Tibial artery (tissue), 4 donors: Measurements from ENCODE around the gene PEX14.

Experiments used
- DNase-seq, 2 donors: peaks; one replicate each; pipeline ENCODE4 v3.0.0-alpha.2; 2019
- H3K27ac ChIP-seq, 2 donors: fragments of 200-600 bp; sonication (generic) in 1 of 2; 1 replicate in 1 of 2; 2 replicates in 1 of 2; pipeline ENCODE4 v1.5.1; 2018 to 2019; ENCODE audit warnings: mild to moderate bottlenecking in 1 of 2
- H3K27me3 ChIP-seq, 2 donors: fragments of 200-600 bp; sonication (generic) in 1 of 2; one replicate each; pipeline versions ENCODE4 v1.5.1 to v1.6.0; 2016 to 2019
- H3K36me3 ChIP-seq, 3 donors: fragments of 200-600 bp; sonication (generic) in 2 of 3; one replicate each; pipeline ENCODE4 v1.5.1; 2016 to 2019; ENCODE audit warnings: mild to moderate bottlenecking in 2 of 3
- H3K4me1 ChIP-seq, 4 donors: fragments of 200-600 bp; sonication (generic) in 2 of 4; 1 replicate in 3 of 4; 2 replicates in 1 of 4; pipeline ENCODE4 v1.5.1; 2016 to 2019
- H3K4me3 ChIP-seq, 2 donors: fragments of 200-600 bp; sonication (generic) in 1 of 2; 1 replicate in 1 of 2; 2 replicates in 1 of 2; pipeline ENCODE4 v1.5.1; 2018 to 2019; ENCODE audit warnings: mild to moderate bottlenecking in 2 of 2
- H3K9me3 ChIP-seq, 3 donors: fragments of 200-600 bp; sonication (generic) in 1 of 3; one replicate each; pipeline ENCODE4 v1.5.1; 2016 to 2019
- CTCF ChIP-seq, 2 experiments: fragments of 200-600 bp in 1 of 2; fragments of 450-650 bp in 1 of 2; IDR thresholded peaks; one replicate each; pipeline ENCODE4 v1.5.1; 2017 to 2019; ENCODE audit warnings: antibody characterized with exemption in 2 of 2, mild to moderate bottlenecking in 1 of 2, moderate library complexity in 1 of 2
- intact Hi-C: fragments of 100-400 bp; cut with DNase I; formaldehyde crosslinking; loops from one replicate; pipeline ENCODE4 v1.15.0; 2023; ENCODE audit warnings: low total_unique reads

The PEX14 gene

DNA sequence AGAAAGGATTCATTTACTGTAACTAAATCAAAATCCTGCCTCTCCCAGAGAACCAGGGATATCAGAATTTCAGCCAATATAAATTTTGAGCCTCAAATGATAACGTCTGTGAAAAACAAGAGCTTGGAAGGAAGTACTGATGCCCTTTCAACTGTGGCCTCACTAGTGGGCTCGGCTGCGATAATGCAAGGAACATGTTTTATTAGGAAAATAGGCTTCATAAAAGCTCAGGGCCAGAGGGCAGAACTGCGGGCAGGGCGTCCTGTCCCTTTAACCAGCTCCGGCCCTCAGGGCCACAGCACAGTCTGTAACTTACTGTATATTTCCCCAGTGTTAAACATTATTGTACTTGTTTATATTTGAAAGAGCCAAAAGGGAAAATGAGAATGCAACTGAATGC is 122.0 kb downstream of the PEX14 start:
- no peak for TF ChIP-seq CTCF (IDR thresholded peaks at IDR 0.05)
- peaks cover 0 to 13% (median 5%) of the 10 kb centered on the region in 3 donors for H3K36me3 ChIP-seq
- intact Hi-C loops = no loop called here
- H3K4me1 ChIP-seq = peaks cover 0 to 3% (median 0%) of the 10 kb centered on the region in 4 donors
- H3K27ac ChIP-seq = no peak overlapping the region
- H3K9me3 ChIP-seq = no peaks in the 10 kb centered on the region
- no peak overlapping the region for H3K4me3 ChIP-seq
- no peak for DNase-seq
- H3K27me3 ChIP-seq = no peaks in the 10 kb centered on the region

GRCh38 chr1:10597492-10598388 is 123.0 kb downstream of the PEX14 start:
- no peak overlapping the region for H3K27ac ChIP-seq

GRCh38 chr1:10598389-10598702 is 123.6 kb downstream of the PEX14 start:
- H3K36me3 ChIP-seq = peaks cover 0 to 13% (median 5%) of the 10 kb centered on the region in 3 donors
- H3K27me3 ChIP-seq = no peaks in the 10 kb centered on the region
- DNase-seq = no peak
- H3K4me1 ChIP-seq = peaks cover 0 to 3% (median 0%) of the 10 kb centered on the region in 4 donors
- no peak for TF ChIP-seq CTCF (IDR thresholded peaks at IDR 0.05)
- intact Hi-C loops = no loop called here
- no peak overlapping the region for H3K27ac ChIP-seq
- no peaks in the 10 kb centered on the region for H3K9me3 ChIP-seq
- H3K4me3 ChIP-seq = no peak overlapping the region

More at GRCh38 chr1:10597492-10598388, 123.0 kb downstream of the PEX14 start:
- no peak for DNase-seq
- Histone ChIP-seq H3K9me3 (no peaks in the 10 kb centered on the region), H3K4me3 (no peak overlapping the region), H3K36me3 (peaks cover 0 to 13% (median 5%) of the 10 kb centered on the region in 3 donors), H3K4me1 (peaks cover 0 to 3% (median 0%) of the 10 kb centered on the region in 4 donors), H3K27me3 (no peaks in the 10 kb centered on the region)
- no peak for TF ChIP-seq CTCF (IDR thresholded peaks at IDR 0.05)
- intact Hi-C loops = no loop called here

DNA sequence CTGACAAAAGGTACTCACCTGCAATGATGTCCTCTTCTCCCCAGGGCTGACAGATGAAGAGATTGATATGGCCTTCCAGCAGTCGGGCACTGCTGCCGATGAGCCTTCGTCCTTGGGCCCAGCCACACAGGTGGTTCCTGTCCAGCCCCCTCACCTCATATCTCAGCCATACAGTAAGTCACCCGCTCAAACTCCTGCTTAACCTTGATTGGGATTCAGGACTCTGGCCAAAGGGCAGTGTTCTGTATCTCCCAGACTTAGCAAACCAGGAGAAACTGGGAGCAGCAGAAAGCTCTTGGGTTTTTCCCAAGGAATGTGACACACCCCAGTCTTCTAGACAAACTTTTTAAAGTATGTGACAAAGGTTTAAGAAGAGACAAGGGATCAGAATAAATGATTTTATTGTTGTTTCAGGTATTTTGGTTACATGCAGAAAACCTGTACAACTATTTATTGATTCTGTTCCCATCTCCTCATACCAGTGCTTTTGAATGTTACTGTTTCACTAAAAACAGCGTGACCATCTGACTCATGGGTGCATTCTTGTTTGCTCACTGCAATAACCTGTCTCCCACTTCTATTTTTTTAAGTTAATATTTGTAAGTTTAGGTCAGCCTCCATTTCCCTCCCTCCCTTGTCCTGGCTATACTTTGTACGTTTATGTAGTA is 124.6 kb downstream of the PEX14 start:
- no peaks in the 10 kb centered on the region for H3K9me3 ChIP-seq
- DNase-seq = no peak
- no peak overlapping the region for H3K27ac ChIP-seq
- intact Hi-C loops = no loop called here
- peaks cover 0 to 3% (median 0%) of the 10 kb centered on the region in 4 donors for H3K4me1 ChIP-seq
- H3K36me3 ChIP-seq = peaks cover 0 to 13% (median 5%) of the 10 kb centered on the region in 3 donors
- H3K27me3 ChIP-seq = no peaks in the 10 kb centered on the region
- no peak overlapping the region for H3K4me3 ChIP-seq
- TF ChIP-seq CTCF (IDR thresholded peaks at IDR 0.05) = no peak

- DNase-seq = no peak
- TF ChIP-seq CTCF (IDR thresholded peaks at IDR 0.05) = no peak
- Histone ChIP-seq H3K27ac (no peak overlapping the region), H3K4me3 (no peak overlapping the region), H3K4me1 (peaks cover 0 to 3% (median 0%) of the 10 kb centered on the region in 4 donors), H3K36me3 (peaks cover 0 to 13% (median 5%) of the 10 kb centered on the region in 3 donors), H3K27me3 (no peaks in the 10 kb centered on the region), H3K9me3 (no peaks in the 10 kb centered on the region)
- intact Hi-C loops = no loop called here
Observed at GRCh38 chr1:10601342-10602070, 126.8 kb downstream of the PEX14 start.
